Measurements from ENCODE around the gene GLTP. TPM values are rescaled to one million over a fixed set of nuclear protein-coding genes. Genes with fewer than 3 reads are reported as not detected.

Gene GLTP
- total and polyA plus RNA-seq, 2 of the 4 experiments (the other 2 are of a cell fraction) = 34.4 to 58.4 TPM

GRCh38 chr12:109876406-109876805 lies 3.9 kb downstream of the GLTP start:
- H3K4me2 ChIP-seq (ENCODE audit: low read depth, low read length) = no peak overlapping the region
- ChIA-PET POLR2A (ENCODE audit: unreplicated experiment) (no interaction called here), CTCF (interaction anchor here (1.1 kb wide), 1 partner anchor 23 kb away, joined by 3 read pairs; no protein-coding TSS in a partner anchor)
- H3K4ac ChIP-seq (ENCODE audit: low read depth, low read length) = no peak overlapping the region
- DNase-seq = no peak
- dilution Hi-C loops (cut with HindIII; ENCODE audit: low sequenced_read_pairs, unreplicated experiment) = no loop called here
- H3K14ac ChIP-seq (replicated peaks; ENCODE audit: low read depth, low read length) = no peak overlapping the region
- no peaks in the 10 kb centered on the region for H3K27me3 ChIP-seq (ENCODE audit: control insufficient read depth, insufficient read depth, low read length)
- no peak overlapping the region for H2BK120ac ChIP-seq (ENCODE audit: low read depth, low read length)
- no peak overlapping the region for H3K4me3 ChIP-seq (ENCODE audit: insufficient read depth, low read depth, low read length)
- no peak overlapping the region for H3K18ac ChIP-seq (ENCODE audit: low read depth, low read length)
- peaks cover 37 to 78% of the 10 kb centered on the region in 2 experiments for H3K79me1 ChIP-seq (ENCODE audit: low read depth in 1 of 2, low read length in 2 of 2)
- H2BK5ac ChIP-seq (ENCODE audit: low read depth, low read length, poor library complexity, severe bottlenecking) = no peak overlapping the region
- in situ Hi-C loops (cut with MboI; ENCODE audit: low sequenced_read_pairs) = no loop called here
- no peak overlapping the region for H3K27ac ChIP-seq (ENCODE audit: insufficient read depth, low read length)
- no peak overlapping the region for H4K5ac ChIP-seq (ENCODE audit: low read depth, low read length)
- peaks cover 10% of the 10 kb centered on the region for H3K4me1 ChIP-seq (ENCODE audit: control insufficient read depth, insufficient read depth, low read length)
- H4K91ac ChIP-seq (ENCODE audit: insufficient read depth, low read depth, low read length) = no peak overlapping the region
- no peak overlapping the region for H3K56ac ChIP-seq (ENCODE audit: extremely low read depth, insufficient read depth, low read length)
- TF ChIP-seq CHD1 (IDR thresholded peaks at IDR 0.05; ENCODE audit: low read depth, low read length) = no peak
- TF ChIP-seq MAZ (IDR thresholded peaks at IDR 0.05; ENCODE audit: borderline replicate concordance, low read depth, low read length) = no peak
- no peak for TF ChIP-seq ELK1 (IDR thresholded peaks at IDR 0.05; ENCODE audit: borderline replicate concordance, low read depth, low read length)
- no peak for TF ChIP-seq NFE2L2 (IDR thresholded peaks at IDR 0.05; ENCODE audit: low read depth, low read length)
- no peak for TF ChIP-seq CEBPB (IDR thresholded peaks at IDR 0.05; ENCODE audit: low read depth, low read length)
- TF ChIP-seq MAFK (IDR thresholded peaks at IDR 0.05; ENCODE audit: low read depth, low read length) = no peak
- TF ChIP-seq POLR2A (IDR thresholded peaks at IDR 0.05; ENCODE audit: low read depth, low read length) = no peak
- TF ChIP-seq, protein P1, sequence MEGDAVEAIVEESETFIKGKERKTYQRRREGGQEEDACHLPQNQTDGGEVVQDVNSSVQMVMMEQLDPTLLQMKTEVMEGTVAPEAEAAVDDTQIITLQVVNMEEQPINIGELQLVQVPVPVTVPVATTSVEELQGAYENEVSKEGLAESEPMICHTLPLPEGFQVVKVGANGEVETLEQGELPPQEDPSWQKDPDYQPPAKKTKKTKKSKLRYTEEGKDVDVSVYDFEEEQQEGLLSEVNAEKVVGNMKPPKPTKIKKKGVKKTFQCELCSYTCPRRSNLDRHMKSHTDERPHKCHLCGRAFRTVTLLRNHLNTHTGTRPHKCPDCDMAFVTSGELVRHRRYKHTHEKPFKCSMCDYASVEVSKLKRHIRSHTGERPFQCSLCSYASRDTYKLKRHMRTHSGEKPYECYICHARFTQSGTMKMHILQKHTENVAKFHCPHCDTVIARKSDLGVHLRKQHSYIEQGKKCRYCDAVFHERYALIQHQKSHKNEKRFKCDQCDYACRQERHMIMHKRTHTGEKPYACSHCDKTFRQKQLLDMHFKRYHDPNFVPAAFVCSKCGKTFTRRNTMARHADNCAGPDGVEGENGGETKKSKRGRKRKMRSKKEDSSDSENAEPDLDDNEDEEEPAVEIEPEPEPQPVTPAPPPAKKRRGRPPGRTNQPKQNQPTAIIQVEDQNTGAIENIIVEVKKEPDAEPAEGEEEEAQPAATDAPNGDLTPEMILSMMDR (conservative IDR thresholded peaks at IDR 0.05; ENCODE audit: low read depth, low read length) = no peak
- TF ChIP-seq RCOR1 (IDR thresholded peaks at IDR 0.05; ENCODE audit: insufficient replicate concordance, low read length) = no peak
- TF ChIP-seq SMC3 (IDR thresholded peaks at IDR 0.05; ENCODE audit: low read depth, low read length) = no peak
- no peak for TF ChIP-seq USF2 (IDR thresholded peaks at IDR 0.05; ENCODE audit: low read depth, low read length)
- TF ChIP-seq BHLHE40 (IDR thresholded peaks at IDR 0.05; ENCODE audit: low read depth, low read length) = no peak
- no peak for TF ChIP-seq MXI1 (IDR thresholded peaks at IDR 0.05; ENCODE audit: borderline replicate concordance, low read depth, low read length)
- no peak for TF ChIP-seq RAD21 (IDR thresholded peaks at IDR 0.05; ENCODE audit: low read length)
- TF ChIP-seq FOS (IDR thresholded peaks at IDR 0.05; ENCODE audit: low read depth, low read length) = no peak
- TF ChIP-seq RFX5 (IDR thresholded peaks at IDR 0.05; ENCODE audit: low read depth, low read length) = no peak
- BruUV-seq (replicated peaks) = no TSS peak
- no peak overlapping the region for H3K9ac ChIP-seq (ENCODE audit: low read depth, low read length)
- no peak overlapping the region for H2AK5ac ChIP-seq (ENCODE audit: low read depth, low read length)
- no peak overlapping the region for H2AK9ac ChIP-seq (replicated peaks; ENCODE audit: low read depth, low read length, poor library complexity)
- ATAC-seq (ENCODE audit: low read depth) = no peak
- H3K23ac ChIP-seq (ENCODE audit: low read depth, low read length) = no peak overlapping the region
- H2AFZ ChIP-seq (replicated peaks; ENCODE audit: low read length, poor library complexity) = no peak overlapping the region
- H3K9me1 ChIP-seq (ENCODE audit: insufficient read depth, low read length) = peaks cover 25% of the 10 kb centered on the region
- H2BK20ac ChIP-seq (ENCODE audit: low read depth, low read length) = no peak overlapping the region
- no peaks in the 10 kb centered on the region for H3K9me3 ChIP-seq (ENCODE audit: control insufficient read depth, insufficient read depth, low read length)
- no peak overlapping the region for H2BK15ac ChIP-seq (ENCODE audit: low read depth, low read length)
- intact Hi-C loops (cut with micrococcal nuclease) = no loop called here
- H4K8ac ChIP-seq (ENCODE audit: low read depth in 2 of 2, low read length in 2 of 2) = no peak overlapping the region
- peaks cover 34% of the 10 kb centered on the region for H4K20me1 ChIP-seq (ENCODE audit: insufficient read depth, low read length)
- peaks cover 8% of the 10 kb centered on the region for H3K36me3 ChIP-seq (ENCODE audit: control insufficient read depth, insufficient read depth, low read length)
